Measurements from ENCODE around the gene KLHL21.
"Not testable (repeated sequence)": the region's sequence is repeated elsewhere in the genome, so short reads cannot be mapped to it uniquely, and the experiment has no call there.

The KLHL21 gene

GRCh38 chr1:6624710-6625583 is 22.3 kb upstream of the KLHL21 start, which contains the start of gene THAP3:
Gene THAP3 (plus strand): TSS chr1:6624868. CDS start chr1:6625219, 351 bp downstream.
- no peak for DNase-seq

- no peak for DNase-seq
Measured at GRCh38 chr1:6623269-6623965, 20.7 kb upstream of the KLHL21 start.

- DNase-seq = no peak
Measured at GRCh38 chr1:6622396-6623152, 19.9 kb upstream of the KLHL21 start.

GRCh38 chr1:6621429-6622391 is 19.0 kb upstream of the KLHL21 start:
- no peak for DNase-seq

GRCh38 chr1:6619045-6619444 is 16.4 kb upstream of the KLHL21 start:
- no peak for DNase-seq

- no peak for DNase-seq
Measured at GRCh38 chr1:6614929-6615785, 12.5 kb upstream of the KLHL21 start.

- DNase-seq = no peak
Measured at GRCh38 chr1:6614019-6614928, 11.6 kb upstream of the KLHL21 start.

- peak; percentile 75 for DNase-seq
Measured at GRCh38 chr1:6613361-6614018, 10.8 kb upstream of the KLHL21 start, which contains the start of gene PHF13. Gene PHF13 (plus strand): TSS chr1:6613731. CDS start chr1:6614067, 336 bp downstream.

- no peak for DNase-seq
Measured at GRCh38 chr1:6612641-6613360, 10.1 kb upstream of the KLHL21 start.

GRCh38 chr1:6603915-6604558 is 1.4 kb upstream of the KLHL21 start:
- DNase-seq = no peak

GRCh38 chr1:6603238-6603914 is 707 bp upstream of the KLHL21 start:
- no peak for DNase-seq

GRCh38 chr1:6601923-6602668 is 573 bp downstream of the KLHL21 start:
- DNase-seq = no peak

GRCh38 chr1:6601049-6601922 is 1.4 kb downstream of the KLHL21 start:
- DNase-seq = no peak

GRCh38 chr1:6600410-6601048 is 2.1 kb downstream of the KLHL21 start:
- DNase-seq = no peak

- not testable (repeated sequence) for DNase-seq
Measured at GRCh38 chr1:6599991-6600390, 2.7 kb downstream of the KLHL21 start.
